Measurements from ENCODE around the gene APPL2. TPM values are rescaled to one million over a fixed set of nuclear protein-coding genes. Genes with fewer than 3 reads are reported as not detected.

APPL2 gene
- total RNA-seq, 1 experiment from 2014 or later = 16.1 TPM

DNA sequence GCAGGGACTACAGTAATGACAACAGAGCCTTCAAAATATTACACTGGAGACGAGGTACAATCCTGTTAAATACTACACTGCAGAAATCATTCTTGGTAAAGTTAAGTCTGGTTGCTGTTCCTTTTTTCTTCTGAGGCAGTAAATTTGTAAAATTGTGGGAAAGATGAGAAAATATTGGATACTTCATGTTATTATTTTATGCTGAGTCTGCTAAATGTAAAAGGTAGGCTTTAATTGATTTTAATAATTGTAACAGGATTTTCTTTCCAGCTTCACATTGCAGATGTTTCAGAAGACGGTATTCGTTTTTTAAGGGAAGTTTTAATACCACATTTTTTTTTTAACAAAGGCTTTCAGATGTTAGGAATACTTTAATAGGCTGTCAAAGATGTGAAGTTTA lies 65.8 kb downstream of the APPL2 start:
- H3K4me3 Mint-ChIP-seq = no peak overlapping the region
- H3K9me3 Mint-ChIP-seq = no peaks in the 10 kb centered on the region
- CTCF ChIA-PET = no interaction called here
- H3K27me3 Mint-ChIP-seq (ENCODE audit: low read depth) = no peaks in the 10 kb centered on the region
- ATAC-seq = no peak
- no peak overlapping the region for H3K27ac Mint-ChIP-seq
- H3K4me1 Mint-ChIP-seq = no peaks in the 10 kb centered on the region
- peaks cover 18% of the 10 kb centered on the region for H3K36me3 Mint-ChIP-seq
- TF ChIP-seq ARID4B (CRISPR knock-in tag; IDR thresholded peaks at IDR 0.05; ENCODE audit: borderline replicate concordance) (no peak), HMGA2 (CRISPR knock-in tag; IDR thresholded peaks at IDR 0.05) (no peak), MYBL2 (CRISPR knock-in tag; IDR thresholded peaks at IDR 0.05) (no peak), CREB1 (CRISPR knock-in tag; IDR thresholded peaks at IDR 0.05) (no peak), GABPB1 (CRISPR knock-in tag; IDR thresholded peaks at IDR 0.05) (no peak), FOXP1 (CRISPR knock-in tag; IDR thresholded peaks at IDR 0.05; ENCODE audit: borderline replicate concordance) (no peak), MLX (CRISPR knock-in tag; IDR thresholded peaks at IDR 0.05) (no peak)
- no peak for DNase-seq (ENCODE audit: low spot score)
- POLR2A ChIA-PET = no interaction called here

GRCh38 chr12:105168006-105168405 lies 68.0 kb downstream of the APPL2 start:
- H3K9me3 Mint-ChIP-seq = no peaks in the 10 kb centered on the region
- peaks cover 36% of the 10 kb centered on the region for H3K36me3 Mint-ChIP-seq
- no peaks in the 10 kb centered on the region for H3K27me3 Mint-ChIP-seq (ENCODE audit: low read depth)
- TF ChIP-seq ZNF396 (CRISPR knock-in tag; IDR thresholded peaks at IDR 0.05; ENCODE audit: borderline replicate concordance) = no peak
- no peak for TF ChIP-seq MYBL2 (CRISPR knock-in tag; IDR thresholded peaks at IDR 0.05)
- no peak for TF ChIP-seq NFATC4 (CRISPR knock-in tag; IDR thresholded peaks at IDR 0.05)
- TF ChIP-seq FOXJ3 (CRISPR knock-in tag; IDR thresholded peaks at IDR 0.05; ENCODE audit: borderline replicate concordance) = no peak
- TF ChIP-seq, protein P1, sequence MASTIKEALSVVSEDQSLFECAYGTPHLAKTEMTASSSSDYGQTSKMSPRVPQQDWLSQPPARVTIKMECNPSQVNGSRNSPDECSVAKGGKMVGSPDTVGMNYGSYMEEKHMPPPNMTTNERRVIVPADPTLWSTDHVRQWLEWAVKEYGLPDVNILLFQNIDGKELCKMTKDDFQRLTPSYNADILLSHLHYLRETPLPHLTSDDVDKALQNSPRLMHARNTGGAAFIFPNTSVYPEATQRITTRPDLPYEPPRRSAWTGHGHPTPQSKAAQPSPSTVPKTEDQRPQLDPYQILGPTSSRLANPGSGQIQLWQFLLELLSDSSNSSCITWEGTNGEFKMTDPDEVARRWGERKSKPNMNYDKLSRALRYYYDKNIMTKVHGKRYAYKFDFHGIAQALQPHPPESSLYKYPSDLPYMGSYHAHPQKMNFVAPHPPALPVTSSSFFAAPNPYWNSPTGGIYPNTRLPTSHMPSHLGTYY (CRISPR knock-in tag; IDR thresholded peaks at IDR 0.05) = no peak
- TF ChIP-seq SMAD3 (CRISPR knock-in tag; IDR thresholded peaks at IDR 0.05; ENCODE audit: borderline replicate concordance) = no peak
- TF ChIP-seq, protein P2, sequence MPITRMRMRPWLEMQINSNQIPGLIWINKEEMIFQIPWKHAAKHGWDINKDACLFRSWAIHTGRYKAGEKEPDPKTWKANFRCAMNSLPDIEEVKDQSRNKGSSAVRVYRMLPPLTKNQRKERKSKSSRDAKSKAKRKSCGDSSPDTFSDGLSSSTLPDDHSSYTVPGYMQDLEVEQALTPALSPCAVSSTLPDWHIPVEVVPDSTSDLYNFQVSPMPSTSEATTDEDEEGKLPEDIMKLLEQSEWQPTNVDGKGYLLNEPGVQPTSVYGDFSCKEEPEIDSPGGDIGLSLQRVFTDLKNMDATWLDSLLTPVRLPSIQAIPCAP (CRISPR knock-in tag; IDR thresholded peaks at IDR 0.05) = no peak
- no peak for TF ChIP-seq CREB1 (CRISPR knock-in tag; IDR thresholded peaks at IDR 0.05)
- TF ChIP-seq, protein P3, sequence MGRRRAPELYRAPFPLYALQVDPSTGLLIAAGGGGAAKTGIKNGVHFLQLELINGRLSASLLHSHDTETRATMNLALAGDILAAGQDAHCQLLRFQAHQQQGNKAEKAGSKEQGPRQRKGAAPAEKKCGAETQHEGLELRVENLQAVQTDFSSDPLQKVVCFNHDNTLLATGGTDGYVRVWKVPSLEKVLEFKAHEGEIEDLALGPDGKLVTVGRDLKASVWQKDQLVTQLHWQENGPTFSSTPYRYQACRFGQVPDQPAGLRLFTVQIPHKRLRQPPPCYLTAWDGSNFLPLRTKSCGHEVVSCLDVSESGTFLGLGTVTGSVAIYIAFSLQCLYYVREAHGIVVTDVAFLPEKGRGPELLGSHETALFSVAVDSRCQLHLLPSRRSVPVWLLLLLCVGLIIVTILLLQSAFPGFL (CRISPR knock-in tag; IDR thresholded peaks at IDR 0.05; ENCODE audit: borderline replicate concordance) = no peak
- no peak for TF ChIP-seq IRF2 (CRISPR knock-in tag; IDR thresholded peaks at IDR 0.05; ENCODE audit: borderline replicate concordance, low read depth)
- TF ChIP-seq SMAD4 (CRISPR knock-in tag; IDR thresholded peaks at IDR 0.05) = no peak
- no peak for TF ChIP-seq NFYB (CRISPR knock-in tag; conservative IDR thresholded peaks at IDR 0.05; ENCODE audit: low read depth)
- no peak for TF ChIP-seq SOX15 (CRISPR knock-in tag; IDR thresholded peaks at IDR 0.05)
- TF ChIP-seq, protein P4, sequence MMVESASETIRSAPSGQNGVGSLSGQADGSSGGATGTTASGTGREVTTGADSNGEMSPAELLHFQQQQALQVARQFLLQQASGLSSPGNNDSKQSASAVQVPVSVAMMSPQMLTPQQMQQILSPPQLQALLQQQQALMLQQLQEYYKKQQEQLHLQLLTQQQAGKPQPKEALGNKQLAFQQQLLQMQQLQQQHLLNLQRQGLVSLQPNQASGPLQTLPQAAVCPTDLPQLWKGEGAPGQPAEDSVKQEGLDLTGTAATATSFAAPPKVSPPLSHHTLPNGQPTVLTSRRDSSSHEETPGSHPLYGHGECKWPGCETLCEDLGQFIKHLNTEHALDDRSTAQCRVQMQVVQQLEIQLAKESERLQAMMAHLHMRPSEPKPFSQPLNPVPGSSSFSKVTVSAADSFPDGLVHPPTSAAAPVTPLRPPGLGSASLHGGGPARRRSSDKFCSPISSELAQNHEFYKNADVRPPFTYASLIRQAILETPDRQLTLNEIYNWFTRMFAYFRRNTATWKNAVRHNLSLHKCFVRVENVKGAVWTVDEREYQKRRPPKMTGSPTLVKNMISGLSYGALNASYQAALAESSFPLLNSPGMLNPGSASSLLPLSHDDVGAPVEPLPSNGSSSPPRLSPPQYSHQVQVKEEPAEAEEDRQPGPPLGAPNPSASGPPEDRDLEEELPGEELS (CRISPR knock-in tag; IDR thresholded peaks at IDR 0.05) = no peak
- no peak for TF ChIP-seq NR1H2 (CRISPR knock-in tag; IDR thresholded peaks at IDR 0.05)
- no peak for TF ChIP-seq ZNF138 (CRISPR knock-in tag; conservative IDR thresholded peaks at IDR 0.05)
- no peak for TF ChIP-seq MXD4 (CRISPR knock-in tag; IDR thresholded peaks at IDR 0.05; ENCODE audit: borderline replicate concordance)
- no peak for TF ChIP-seq ESRRA (CRISPR knock-in tag; IDR thresholded peaks at IDR 0.05; ENCODE audit: borderline replicate concordance)
- no peak for TF ChIP-seq GTF2I (CRISPR knock-in tag; conservative IDR thresholded peaks at IDR 0.05)
- TF ChIP-seq OVOL2 (CRISPR knock-in tag; IDR thresholded peaks at IDR 0.05; ENCODE audit: borderline replicate concordance) = no peak
- H3K4me3 Mint-ChIP-seq = no peak overlapping the region
- ATAC-seq (no peak), DNase-seq (ENCODE audit: low spot score) (no peak)
- H3K4me1 Mint-ChIP-seq = no peaks in the 10 kb centered on the region
- H3K27ac Mint-ChIP-seq = no peak overlapping the region
- CTCF ChIA-PET = no interaction called here
- POLR2A ChIA-PET = no interaction called here
